ENCODE measurements around the gene SSBP4.

DNA sequence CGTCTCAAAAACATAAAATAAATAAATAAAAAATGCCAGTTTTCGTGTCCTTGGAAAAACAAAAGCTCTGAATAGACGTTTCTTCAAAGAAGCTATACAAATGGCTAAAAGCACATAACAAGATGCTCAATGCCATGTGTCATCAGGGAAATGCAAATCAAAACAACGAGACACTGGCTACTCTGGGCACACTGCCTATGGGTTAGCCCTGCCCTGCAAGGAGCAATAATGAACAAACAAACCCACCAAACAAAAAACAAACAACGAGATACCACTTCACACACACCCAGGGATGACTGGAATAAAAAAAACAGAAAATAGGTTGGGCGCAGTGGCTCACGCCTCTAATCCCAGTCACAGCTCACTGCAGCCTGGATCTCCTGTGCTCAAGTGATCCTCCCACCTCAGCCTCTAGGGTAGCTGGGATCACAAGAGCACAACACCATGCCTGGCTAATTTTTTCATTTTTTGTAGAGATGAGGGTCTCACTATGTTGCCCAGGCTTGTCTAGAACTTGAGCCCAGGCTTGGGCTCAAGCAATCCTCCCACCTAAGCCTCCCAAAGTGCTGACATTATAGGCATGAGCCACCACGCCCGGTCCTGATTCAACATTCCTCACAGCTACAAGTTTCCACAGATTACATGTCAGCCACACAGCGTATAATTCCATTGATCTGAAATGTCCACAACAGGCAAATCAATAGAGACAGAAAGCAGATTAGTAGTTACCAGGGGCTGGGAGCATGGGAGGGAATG, 34.2 kb downstream of the SSBP4 start:
- TF ChIP-seq, protein P1, sequence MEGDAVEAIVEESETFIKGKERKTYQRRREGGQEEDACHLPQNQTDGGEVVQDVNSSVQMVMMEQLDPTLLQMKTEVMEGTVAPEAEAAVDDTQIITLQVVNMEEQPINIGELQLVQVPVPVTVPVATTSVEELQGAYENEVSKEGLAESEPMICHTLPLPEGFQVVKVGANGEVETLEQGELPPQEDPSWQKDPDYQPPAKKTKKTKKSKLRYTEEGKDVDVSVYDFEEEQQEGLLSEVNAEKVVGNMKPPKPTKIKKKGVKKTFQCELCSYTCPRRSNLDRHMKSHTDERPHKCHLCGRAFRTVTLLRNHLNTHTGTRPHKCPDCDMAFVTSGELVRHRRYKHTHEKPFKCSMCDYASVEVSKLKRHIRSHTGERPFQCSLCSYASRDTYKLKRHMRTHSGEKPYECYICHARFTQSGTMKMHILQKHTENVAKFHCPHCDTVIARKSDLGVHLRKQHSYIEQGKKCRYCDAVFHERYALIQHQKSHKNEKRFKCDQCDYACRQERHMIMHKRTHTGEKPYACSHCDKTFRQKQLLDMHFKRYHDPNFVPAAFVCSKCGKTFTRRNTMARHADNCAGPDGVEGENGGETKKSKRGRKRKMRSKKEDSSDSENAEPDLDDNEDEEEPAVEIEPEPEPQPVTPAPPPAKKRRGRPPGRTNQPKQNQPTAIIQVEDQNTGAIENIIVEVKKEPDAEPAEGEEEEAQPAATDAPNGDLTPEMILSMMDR (IDR thresholded peaks at IDR 0.05; ENCODE audit: borderline replicate concordance, extremely low read depth, low read length, poor library complexity, severe bottlenecking) = no peak
- no peak for TF ChIP-seq EZH2 (IDR thresholded peaks at IDR 0.05; ENCODE audit: borderline replicate concordance, low read depth, low read length, severe bottlenecking)
